K562 (cell line): ENCODE measurements around the gene NCOA4. TPM values are rescaled to one million over a fixed set of nuclear protein-coding genes. Genes with fewer than 3 reads are reported as not detected.
A peak's percentile ranks its signal among the peaks of the same experiment; 100 is the strongest.

Source experiments
- ATAC-seq: fragments of 200-7000 bp; cut with Tn5 transposase; 3 replicates; pipeline ENCODE4 v1.9.1; 2020; ENCODE audit warnings: moderate library complexity
- BruUV-seq: library from RNA; stranded (reverse); fragments of 400-500 nt; replicated peaks from 2 replicates; lab custom pipeline; 2021; lab: Mats Ljungman, UMichigan
- CTCF ChIA-PET: fragments of 300-600 bp; formaldehyde crosslinking; extraction: SDS; loops from one replicate; lab custom pipeline; 2021; ENCODE audit warnings: low intra/inter-chr PET ratio; lab: Yijun Ruan, JAX
- POLR2A ChIA-PET: fragments of 300-600, 350-650 bp; sonication (Branson Sonifier 250); formaldehyde crosslinking; extraction: SDS; loops from one replicate; lab custom pipeline; 2021; ENCODE audit warnings: antibody characterized with exemption, inconsistent platforms; lab: Yijun Ruan, JAX
- DNase-seq, 4 experiments: peaks; one replicate each; pipeline versions ENCODE4 v3.0.0 to v3.0.0-alpha.2; 2011 to 2018; ENCODE audit warnings: low spot score in 3 of 4, mixed read lengths in 3 of 4; ENCODE audit errors: extremely low read depth in 1 of 4
- FAIRE-seq: peaks from 2 replicates; lab custom pipeline; 2011; peaks lifted over from hg19 to GRCh38; lab: Jason Lieb, UNC
- H2AFZ ChIP-seq: 2 replicates; pipeline ENCODE4 v1.6.0; 2011; ENCODE audit warnings: low read depth, low read length, control low read depth, inconsistent platforms
- H3K27ac ChIP-seq: fragments of 200-600 bp; 3 replicates; pipeline ENCODE4 v1.8.0; 2011; ENCODE audit warnings: low read depth, mild to moderate bottlenecking, control low read depth, inconsistent platforms, low read length, moderate library complexity, mixed read lengths; ENCODE audit errors: extremely low read depth
- H3K27me3 ChIP-seq, 2 experiments: fragments of 300-600 bp in 1 of 2; 2 replicates in 1 of 2; 3 replicates in 1 of 2; pipeline versions ENCODE4 v1.6.0 to v1.8.0; 2011; ENCODE audit warnings: inconsistent platforms in 2 of 2, low read length in 2 of 2, mild to moderate bottlenecking in 1 of 2, mixed read lengths in 1 of 2, moderate library complexity in 1 of 2; ENCODE audit not compliant: control insufficient read depth in 2 of 2, insufficient read depth in 2 of 2
- H3K36me3 ChIP-seq: fragments of 300-600 bp; 3 replicates; pipeline ENCODE4 v1.8.0; 2011; ENCODE audit warnings: mild to moderate bottlenecking, low read length, inconsistent platforms; ENCODE audit not compliant: control insufficient read depth, insufficient read depth
- H3K4me1 ChIP-seq, 2 experiments: fragments of 200-600 bp in 1 of 2; replicated peaks in 1 of 2; 2 replicates in 1 of 2; 3 replicates in 1 of 2; pipeline versions ENCODE4 v1.5.1 to v1.8.0; 2011; ENCODE audit warnings: inconsistent platforms in 2 of 2, low read length in 2 of 2, mild to moderate bottlenecking in 1 of 2, mixed read lengths in 1 of 2, moderate library complexity in 1 of 2; ENCODE audit not compliant: control insufficient read depth in 2 of 2, insufficient read depth in 2 of 2
- H3K4me2 ChIP-seq: 2 replicates; pipeline ENCODE4 v1.6.1; 2011; ENCODE audit warnings: low read length, control low read depth, inconsistent platforms, mixed read lengths; ENCODE audit not compliant: insufficient read depth
- H3K4me3 ChIP-seq: fragments of 200-600 bp; sonication (generic), shearing (Covaris generic); 2 replicates; pipeline ENCODE4 v1.5.1; 2016; ENCODE audit warnings: control low read depth, inconsistent platforms
- H3K79me2 ChIP-seq: fragments of 200-600 bp; 3 replicates; pipeline ENCODE4 v1.8.0; 2011; ENCODE audit warnings: low read length, inconsistent platforms; ENCODE audit not compliant: control insufficient read depth, insufficient read depth
- H3K9ac ChIP-seq, 2 experiments: 2 replicates each; pipeline versions ENCODE4 v1.6.0 to v1.6.1; 2011; ENCODE audit warnings: low read depth in 2 of 2, low read length in 2 of 2, control low read depth in 1 of 2, inconsistent platforms in 1 of 2, mild to moderate bottlenecking in 1 of 2, mixed read lengths in 1 of 2; ENCODE audit not compliant: insufficient read depth in 1 of 2
- H3K9me1 ChIP-seq: one replicate; pipeline ENCODE4 v1.6.0; 2011; ENCODE audit warnings: inconsistent platforms, mild to moderate bottlenecking, low read length, moderate library complexity; ENCODE audit not compliant: control insufficient read depth, insufficient read depth
- H3K9me3 ChIP-seq: replicated peaks from 2 replicates; pipeline ENCODE4 v1.5.1; 2011; ENCODE audit warnings: low read depth, low read length, inconsistent platforms; ENCODE audit not compliant: control insufficient read depth, insufficient read depth
- H4K20me1 ChIP-seq: replicated peaks from 2 replicates; pipeline ENCODE4 v1.6.1; 2011; ENCODE audit warnings: low read length, inconsistent platforms, mixed read lengths; ENCODE audit not compliant: control insufficient read depth, insufficient read depth
- DIDO1 ChIP-seq: fragments of 450-650 bp; IDR thresholded peaks from 2 replicates; pipeline ENCODE4 v1.6.1; 2016; ENCODE audit warnings: low read depth, missing biosample characterization, missing genetic modification characterization
- ELF2 ChIP-seq: fragments of 250-450 bp; sonication (Bioruptor Pico); IDR thresholded peaks from 2 replicates; pipeline ENCODE4 v1.5.0; 2021; ENCODE audit warnings: mild to moderate bottlenecking
- HDAC1 ChIP-seq, 2 experiments: fragments of 450-650 bp; IDR thresholded peaks; 2 replicates each; pipeline ENCODE4 v1.6.1; 2016 to 2017; ENCODE audit warnings: inconsistent platforms in 1 of 2, mild to moderate bottlenecking in 1 of 2, moderate library complexity in 1 of 2
- MAFF ChIP-seq: IDR thresholded peaks from 2 replicates; pipeline ENCODE4 v1.6.1; 2012; ENCODE audit warnings: low read length, improper control_type of control experiment
- PHB ChIP-seq: fragments of 250-450 bp; sonication (Bioruptor Pico); IDR thresholded peaks from 2 replicates; pipeline ENCODE4 v1.5.0; 2021
- TSC22D4 ChIP-seq: fragments of 450-650 bp; IDR thresholded peaks from 2 replicates; pipeline ENCODE4 v1.6.1; 2016; ENCODE audit warnings: missing genetic modification characterization, missing biosample characterization, control low read depth
- XRCC3 ChIP-seq: fragments of 450-650 bp; IDR thresholded peaks from 2 replicates; pipeline ENCODE4 v1.6.1; 2017; ENCODE audit warnings: mild to moderate bottlenecking, moderate library complexity
- ZNF41 ChIP-seq: fragments of 250-450 bp; sonication (Bioruptor Pico); conservative IDR thresholded peaks from 2 replicates; pipeline ENCODE4 v1.4.0; 2020; ENCODE audit warnings: mild to moderate bottlenecking
- ZNF586 ChIP-seq: fragments of 450-650 bp; formaldehyde crosslinking; conservative IDR thresholded peaks from 2 replicates; pipeline ENCODE4 v1.4.0; 2020; ENCODE audit warnings: mild to moderate bottlenecking, moderate library complexity
- whole genome bisulfite sequencing: fragments of 100-300 bp; shearing (Covaris generic); methylation state at CpG from one replicate; pipeline ENCODE4 v1.1.6; 2016; ENCODE audit warnings: low coverage, mixed read lengths; ENCODE audit not compliant: insufficient coverage; ENCODE audit errors: missing lambda C conversion rate; 5-methylcytosine and 5-hydroxymethylcytosine counted together
- in situ Hi-C: fragments of 300-500 bp; cut with MboI; formaldehyde crosslinking; loops from 4 replicates; pipeline ENCODE4 v1.15.0; 2018; ENCODE audit warnings: inconsistent platforms, mixed read lengths
- intact Hi-C: fragments of 100-400 bp; cut with micrococcal nuclease; formaldehyde crosslinking; loops from 2 replicates; pipeline ENCODE4 v1.14.2; 2022
- polyA plus RNA-seq, 8 experiments: library from polyadenylated mRNA; depleted of rRNA in 4 of 8; stranded (reverse) in 5 of 8; unstranded in 3 of 8; fragments of >200 nt; fragmentation: Nextera tagmentation in 2 of 8; fragmentation: Illumina TruSeq in 1 of 8; extraction: Ambion mirVana in 2 of 8; extraction: Trizol in 1 of 8; gene quantifications; 2 replicates each; pipeline versions ENCODE4 v1.2.1 to v1.2.3, GENCODE V29; 2011 to 2014; ENCODE audit warnings: inconsistent platforms in 1 of 8, missing spikeins in 1 of 8
- total RNA-seq, 7 experiments: library from RNA; depleted of rRNA in 6 of 7; stranded (reverse); fragments of >200 nt in 6 of 7; fragmentation: Illumina TruSeq in 2 of 7; extraction: Trizol in 2 of 7; gene quantifications; 2 replicates each; pipeline versions ENCODE4 v1.2.1 to v1.2.3, GENCODE V29; 2011 to 2021; ENCODE audit warnings: low replicate concordance in 1 of 7
- TF ChIP-seq, protein P1 (sequence below): fragments of 200-800 bp; sonication (Bioruptor generic); IDR thresholded peaks from 2 replicates; pipeline ENCODE4 v1.6.1; 2017; ENCODE audit warnings: missing genetic modification characterization, missing compliant biosample characterization
- TF ChIP-seq, protein P2 (sequence below), 3 experiments: fragments of 200-800 bp in 1 of 3; sonication (Bioruptor generic) in 1 of 3; sonication (generic) in 1 of 3; formaldehyde crosslinking in 1 of 3; IDR thresholded peaks; 2 replicates each; pipeline versions ENCODE4 v1.6.1 to v1.8.0; 2016 to 2022; ENCODE audit warnings: mild to moderate bottlenecking in 2 of 3, missing compliant biosample characterization in 2 of 3, missing genetic modification characterization in 2 of 3, missing genetic modification reagents in 1 of 3
- TF ChIP-seq, protein P3 (sequence below): sonication (generic); formaldehyde crosslinking; IDR thresholded peaks from 2 replicates; pipeline ENCODE4 v1.8.1; 2022; ENCODE audit warnings: missing genetic modification reagents
- TF ChIP-seq, protein P4 (sequence below): fragments of 450-650 bp; formaldehyde crosslinking; IDR thresholded peaks from 2 replicates; pipeline ENCODE4 v1.4.0; 2020; ENCODE audit warnings: mild to moderate bottlenecking, moderate library complexity

NCOA4 gene
- total and polyA plus RNA-seq, 9 of the 15 experiments (the other 6 are each of a cell fraction or from before 2014, with no cell fraction given), result 89.8 to 283 (median 181) TPM

DNA sequence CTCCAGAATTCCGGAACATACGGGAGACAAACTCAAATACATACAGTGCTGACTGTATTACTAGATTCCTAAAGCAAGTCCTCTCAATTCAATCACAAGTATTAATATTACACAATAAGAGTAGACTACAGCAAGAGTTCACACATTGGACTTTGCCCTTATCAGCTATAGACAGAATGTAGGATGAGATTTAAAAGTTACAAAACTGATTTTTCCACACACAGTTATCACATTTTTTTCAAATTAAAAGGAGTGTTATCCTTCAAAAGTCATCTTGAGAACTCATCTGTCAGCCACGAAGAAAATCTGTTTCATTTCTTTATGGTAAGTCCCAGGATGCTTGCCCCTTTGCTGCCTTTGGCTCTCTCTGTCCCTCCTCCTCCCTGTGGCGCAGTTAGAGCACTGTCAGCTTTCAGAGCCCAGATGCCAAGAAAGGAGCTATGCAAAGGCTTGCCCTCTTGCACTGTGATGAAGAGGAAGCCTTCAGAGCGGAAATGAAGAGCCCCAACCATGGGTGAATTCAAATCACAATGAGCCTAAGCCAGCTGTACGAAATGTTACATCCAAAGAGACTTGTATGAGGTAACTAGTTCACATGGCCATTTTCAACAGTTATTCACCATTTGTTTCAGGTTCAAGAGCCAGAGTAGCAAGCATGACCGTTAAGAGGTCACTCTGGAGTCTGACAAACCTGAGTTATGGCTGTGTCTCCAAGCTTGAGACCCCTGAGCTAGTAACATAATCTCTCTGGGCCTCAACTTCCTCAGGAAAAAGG is 10.7 kb downstream of the NCOA4 start (continued):
- TF ChIP-seq XRCC3 (no peak), HDAC1 (IDR thresholded peaks at IDR 0.05) (peak; percentile 42 to 88; a peak in 2 of 4 replicates), TSC22D4 (tag) (no peak)
- TF ChIP-seq, protein P1, sequence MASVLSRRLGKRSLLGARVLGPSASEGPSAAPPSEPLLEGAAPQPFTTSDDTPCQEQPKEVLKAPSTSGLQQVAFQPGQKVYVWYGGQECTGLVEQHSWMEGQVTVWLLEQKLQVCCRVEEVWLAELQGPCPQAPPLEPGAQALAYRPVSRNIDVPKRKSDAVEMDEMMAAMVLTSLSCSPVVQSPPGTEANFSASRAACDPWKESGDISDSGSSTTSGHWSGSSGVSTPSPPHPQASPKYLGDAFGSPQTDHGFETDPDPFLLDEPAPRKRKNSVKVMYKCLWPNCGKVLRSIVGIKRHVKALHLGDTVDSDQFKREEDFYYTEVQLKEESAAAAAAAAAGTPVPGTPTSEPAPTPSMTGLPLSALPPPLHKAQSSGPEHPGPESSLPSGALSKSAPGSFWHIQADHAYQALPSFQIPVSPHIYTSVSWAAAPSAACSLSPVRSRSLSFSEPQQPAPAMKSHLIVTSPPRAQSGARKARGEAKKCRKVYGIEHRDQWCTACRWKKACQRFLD (CRISPR knock-in tag), result 0 out of 2 replicates have a peak, but pooled peaks have one; percentile 25

DNA sequence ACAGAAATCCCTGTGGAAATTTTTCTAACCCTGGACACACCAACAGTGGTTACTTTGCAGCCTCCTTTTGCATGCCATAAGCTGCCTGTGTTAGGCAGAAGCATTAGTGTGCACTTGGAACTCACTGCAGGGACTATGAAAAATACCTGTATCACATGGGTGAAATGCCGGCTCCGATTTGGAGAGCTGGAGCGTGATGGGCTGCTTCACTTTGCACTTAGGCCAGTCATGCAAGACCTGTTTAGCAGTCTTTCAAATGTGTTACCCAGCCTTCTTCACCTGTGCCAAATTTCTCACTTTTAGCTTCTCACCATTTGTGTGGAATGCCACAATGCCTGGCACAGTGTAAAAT is 11.3 kb downstream of the NCOA4 start:
- 58% methylated on average over 3 of the region's 3 CpGs for WGBS
- in situ Hi-C loops, result no loop called here
- H4K20me1 ChIP-seq, result peaks cover 19% of the 10 kb centered on the region
- H2AFZ ChIP-seq, result no peak overlapping the region
- H3K4me1 ChIP-seq, result peaks cover 32 to 55% of the 10 kb centered on the region in 2 experiments
- peak overlapping the region; percentile 1; the same call in 1 of the 2 replicates for H3K4me3 ChIP-seq
- peak overlapping the region; percentile 83 for H3K27ac ChIP-seq
- H3K27me3 ChIP-seq, result no peaks in the 10 kb centered on the region
- peak overlapping the region in 1 of 2 experiments; percentile 76; a peak in 2 of 4 replicates for H3K9ac ChIP-seq
- no TSS peak for BruUV-seq
- H3K4me2 ChIP-seq, result peak overlapping the region; percentile 87
- ChIA-PET POLR2A (interaction anchor here (1.9 to 11.8 kb wide), 3 partner anchors 10 to 18 kb away, joined by 14 to 136 read pairs (median 37); no protein-coding TSS in a partner anchor), CTCF (no interaction called here)
- ATAC-seq (no peak), DNase-seq (no peak), FAIRE-seq (no peak)
- H3K36me3 ChIP-seq, result peaks cover 62% of the 10 kb centered on the region
- H3K79me2 ChIP-seq, result peaks cover 100% of the 10 kb centered on the region
- intact Hi-C loops, result loop anchor here (2.0 kb wide), 1 partner anchor 18 kb away; no protein-coding TSS in a partner anchor
- no peaks in the 10 kb centered on the region for H3K9me1 ChIP-seq
- H3K9me3 ChIP-seq, result no peaks in the 10 kb centered on the region
- no peak for TF ChIP-seq PHB (CRISPR knock-in tag)
- TF ChIP-seq, protein P2, sequence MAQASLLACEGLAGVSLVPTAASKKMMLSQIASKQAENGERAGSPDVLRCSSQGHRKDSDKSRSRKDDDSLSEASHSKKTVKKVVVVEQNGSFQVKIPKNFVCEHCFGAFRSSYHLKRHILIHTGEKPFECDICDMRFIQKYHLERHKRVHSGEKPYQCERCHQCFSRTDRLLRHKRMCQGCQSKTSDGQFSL (CRISPR knock-in tag; IDR thresholded peaks at IDR 0.05), result no peak
- TF ChIP-seq, protein P2 (tag; IDR thresholded peaks at IDR 0.05), result 0 out of 4 replicates have a peak, but pooled peaks of 1 of the 2 experiments have one; percentile 28
- TF ChIP-seq ZNF41, result no peak
- TF ChIP-seq, protein P3, sequence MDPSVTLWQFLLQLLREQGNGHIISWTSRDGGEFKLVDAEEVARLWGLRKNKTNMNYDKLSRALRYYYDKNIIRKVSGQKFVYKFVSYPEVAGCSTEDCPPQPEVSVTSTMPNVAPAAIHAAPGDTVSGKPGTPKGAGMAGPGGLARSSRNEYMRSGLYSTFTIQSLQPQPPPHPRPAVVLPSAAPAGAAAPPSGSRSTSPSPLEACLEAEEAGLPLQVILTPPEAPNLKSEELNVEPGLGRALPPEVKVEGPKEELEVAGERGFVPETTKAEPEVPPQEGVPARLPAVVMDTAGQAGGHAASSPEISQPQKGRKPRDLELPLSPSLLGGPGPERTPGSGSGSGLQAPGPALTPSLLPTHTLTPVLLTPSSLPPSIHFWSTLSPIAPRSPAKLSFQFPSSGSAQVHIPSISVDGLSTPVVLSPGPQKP (CRISPR knock-in tag), result no peak
- no peak for TF ChIP-seq ZNF586 (CRISPR knock-in tag)
- no peak for TF ChIP-seq DIDO1
- TF ChIP-seq MAFF, result no peak
- TF ChIP-seq, protein P4, sequence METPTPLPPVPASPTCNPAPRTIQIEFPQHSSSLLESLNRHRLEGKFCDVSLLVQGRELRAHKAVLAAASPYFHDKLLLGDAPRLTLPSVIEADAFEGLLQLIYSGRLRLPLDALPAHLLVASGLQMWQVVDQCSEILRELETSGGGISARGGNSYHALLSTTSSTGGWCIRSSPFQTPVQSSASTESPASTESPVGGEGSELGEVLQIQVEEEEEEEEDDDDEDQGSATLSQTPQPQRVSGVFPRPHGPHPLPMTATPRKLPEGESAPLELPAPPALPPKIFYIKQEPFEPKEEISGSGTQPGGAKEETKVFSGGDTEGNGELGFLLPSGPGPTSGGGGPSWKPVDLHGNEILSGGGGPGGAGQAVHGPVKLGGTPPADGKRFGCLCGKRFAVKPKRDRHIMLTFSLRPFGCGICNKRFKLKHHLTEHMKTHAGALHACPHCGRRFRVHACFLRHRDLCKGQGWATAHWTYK (CRISPR knock-in tag), result no peak
- 0 out of 2 replicates have a peak, but pooled peaks have one; percentile 19 for TF ChIP-seq ELF2 (CRISPR knock-in tag)
